GM12801 (cell line): Measurements from ENCODE around the gene PNO1.

Experiments
- CTCF ChIP-seq: IDR thresholded peaks from one replicate; pipeline ENCODE4 v1.5.1; 2011; ENCODE audit warnings: control low read depth; ENCODE audit not compliant: insufficient read length; ENCODE audit errors: extremely low read depth

PNO1 gene

GRCh38 chr2:68223419-68223818, 65.7 kb downstream of the PNO1 start:
- no peak for TF ChIP-seq CTCF

DNA sequence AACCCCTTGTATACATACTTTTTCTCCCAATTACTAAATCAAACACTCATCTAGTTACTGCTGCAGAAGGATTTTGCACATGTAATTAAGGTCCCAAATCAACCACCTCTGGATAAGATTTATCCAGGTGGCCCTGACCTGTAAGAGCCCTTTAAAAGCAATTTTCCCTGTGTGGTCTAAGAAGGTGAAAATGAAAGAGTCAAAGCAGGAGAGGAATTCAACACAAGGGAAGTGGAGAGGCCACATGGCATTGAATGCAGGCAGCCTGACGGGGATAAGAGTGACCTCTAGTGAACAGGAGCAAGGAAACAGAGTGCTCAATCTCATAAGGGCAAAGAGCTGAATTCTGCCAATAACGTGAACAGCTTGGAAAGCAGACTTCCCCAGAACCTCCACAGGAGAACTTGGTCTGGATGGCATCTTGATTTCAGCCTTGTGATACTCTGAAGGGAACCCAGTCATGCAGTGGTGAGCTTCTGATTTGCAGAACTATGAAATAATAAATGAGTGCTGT, 67.5 kb downstream of the PNO1 start:
- no peak for TF ChIP-seq CTCF
